Lung (tissue), 16 donors: ENCODE results near the gene CFB. TPM values are rescaled to one million over a fixed set of nuclear protein-coding genes. Genes with fewer than 3 reads are reported as not detected.

ENCODE experiments used
- ATAC-seq: fragments of 200-7000 bp; cut with Tn5 transposase; one replicate; pipeline ENCODE4 v1.9.1; 2020; ENCODE audit warnings: moderate number of reproducible peaks; ENCODE audit not compliant: insufficient read depth, low FRiP score
- DNase-seq, 3 donors: peaks; one replicate each; pipeline ENCODE4 v3.0.0-alpha.2; 2013 to 2017
- H3K27ac ChIP-seq, 2 donors: one replicate each; pipeline ENCODE4 v1.5.1; 2013; ENCODE audit warnings: mild to moderate bottlenecking in 2 of 2, moderate library complexity in 2 of 2, control low read depth in 1 of 2, inconsistent platforms in 1 of 2, low read depth in 1 of 2, low read length in 1 of 2
- H3K27me3 ChIP-seq, 3 donors: one replicate each; pipeline ENCODE4 v1.5.1; 2013; ENCODE audit warnings: low read length in 2 of 3; ENCODE audit not compliant: control insufficient read depth in 3 of 3, insufficient read depth in 3 of 3
- H3K36me3 ChIP-seq, 4 donors: one replicate each; pipeline ENCODE4 v1.5.1; 2013; ENCODE audit warnings: low read length in 4 of 4, mild to moderate bottlenecking in 1 of 4, moderate library complexity in 1 of 4; ENCODE audit not compliant: control insufficient read depth in 4 of 4, insufficient read depth in 4 of 4
- H3K4me1 ChIP-seq, 5 donors: one replicate each; pipeline ENCODE4 v1.5.1; 2013; ENCODE audit warnings: low read length in 5 of 5, mild to moderate bottlenecking in 2 of 5, moderate library complexity in 1 of 5; ENCODE audit not compliant: control insufficient read depth in 5 of 5, insufficient read depth in 5 of 5
- H3K4me3 ChIP-seq: one replicate; pipeline ENCODE4 v1.5.1; 2013; ENCODE audit warnings: mild to moderate bottlenecking, control low read depth, moderate library complexity
- H3K9ac ChIP-seq, 2 donors: one replicate each; pipeline ENCODE4 v1.5.1; 2013; ENCODE audit warnings: low read length in 2 of 2, control low read depth in 1 of 2; ENCODE audit not compliant: insufficient read depth in 1 of 2
- H3K9me3 ChIP-seq, 4 donors: one replicate each; pipeline ENCODE4 v1.5.1; 2013; ENCODE audit warnings: low read length in 3 of 4, mild to moderate bottlenecking in 1 of 4, moderate library complexity in 1 of 4; ENCODE audit not compliant: control insufficient read depth in 4 of 4, insufficient read depth in 3 of 4
- WGBS, 2 donors: extraction: QIAGEN DNeasy Blood & Tissue Kit; methylation state at CpG; one replicate each; pipeline ENCODE4 v1.1.7; 2013; 5-methylcytosine and 5-hydroxymethylcytosine counted together
- long read RNA-seq, 5 donors: transcript quantifications; one replicate each; lab custom pipeline, GENCODE V29; 2026
- polyA plus RNA-seq, 2 donors: library from polyadenylated mRNA; stranded (reverse); fragments of 200-250 nt; gene quantifications; one replicate each; pipeline ENCODE4 v1.2.1, GENCODE V29; 2013
- total RNA-seq, 2 donors: library from RNA; depleted of rRNA in 1 of 2; stranded (reverse); fragments of >200 nt in 1 of 2; gene quantifications; one replicate each; pipeline ENCODE4 v1.2.1, GENCODE V29; 2014 to 2021
- TF ChIP-seq, protein P1 (sequence below): IDR thresholded peaks from 2 replicates; pipeline ENCODE4 v1.5.1; 2012; ENCODE audit warnings: mild to moderate bottlenecking; ENCODE audit errors: control extremely low read depth, extremely low read depth
- donor health status: control.
- donor health status: control.
- donor health status: Bipolar disorder and iron deficiency.
- donor health status: healthy.
- donor health status: DM: yes; HTN: yes; CAD: no.

The CFB gene
- 100 to 1,000 TPM; 212 to 255 TPM for total RNA-seq
- 100 to 1,000 TPM; 173 to 297 TPM for polyA plus RNA-seq
- long read RNA-seq, donor 1, result 0 reads
- long read RNA-seq, donor 2, result 0 reads
- long read RNA-seq, donor 3, result 0 reads
- long read RNA-seq, donor 4, result 0 reads
- long read RNA-seq, donor 5, result 0 reads

DNA sequence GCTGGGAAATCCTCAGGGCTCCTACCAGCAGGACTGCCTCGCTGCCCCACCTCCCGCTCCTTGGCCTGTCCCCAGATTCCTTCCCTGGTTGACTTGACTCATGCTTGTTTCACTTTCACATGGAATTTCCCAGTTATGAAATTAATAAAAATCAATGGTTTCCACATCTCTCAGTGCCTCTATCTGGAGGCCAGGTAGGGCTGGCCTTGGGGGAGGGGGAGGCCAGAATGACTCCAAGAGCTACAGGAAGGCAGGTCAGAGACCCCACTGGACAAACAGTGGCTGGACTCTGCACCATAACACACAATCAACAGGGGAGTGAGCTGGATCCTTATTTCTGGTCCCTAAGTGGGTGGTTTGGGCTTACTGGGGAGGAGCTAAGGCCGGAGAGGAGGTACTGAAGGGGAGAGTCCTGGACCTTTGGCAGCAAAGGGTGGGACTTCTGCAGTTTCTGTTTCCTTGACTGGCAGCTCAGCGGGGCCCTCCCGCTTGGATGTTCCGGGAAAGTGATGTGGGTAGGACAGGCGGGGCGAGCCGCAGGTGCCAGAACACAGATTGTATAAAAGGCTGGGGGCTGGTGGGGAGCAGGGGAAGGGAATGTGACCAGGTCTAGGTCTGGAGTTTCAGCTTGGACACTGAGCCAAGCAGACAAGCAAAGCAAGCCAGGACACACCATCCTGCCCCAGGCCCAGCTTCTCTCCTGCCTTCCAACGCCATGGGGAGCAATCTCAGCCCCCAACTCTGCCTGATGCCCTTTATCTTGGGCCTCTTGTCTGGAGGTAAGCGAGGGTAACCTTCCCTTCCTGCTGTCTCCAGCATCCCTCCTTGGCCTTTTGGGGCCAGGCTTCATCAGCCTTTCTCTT, at the start of gene CFB:
Gene CFB (plus strand): TSS at position 589 of the 863 bp plus-strand sequence. CDS start 127 bp downstream, at position 716.
- no peaks in the 10 kb centered on the region for H3K9me3 ChIP-seq
- peaks cover 0 to 5% (median 0%) of the 10 kb centered on the region in 3 donors for H3K27me3 ChIP-seq
- peak within 1 kb of the TSS in 1 of 2 donors; percentile 89 for H3K27ac ChIP-seq
- no peak within 1 kb of the TSS for H3K4me3 ChIP-seq
- peaks cover 0 to 4% (median 0%) of the 10 kb centered on the region in 4 donors for H3K36me3 ChIP-seq
- DNase-seq (peak; percentile 25 to 28 (median 28)), ATAC-seq (peak; percentile 86)
- no peak within 1 kb of the TSS for H3K9ac ChIP-seq
- TF ChIP-seq, protein P1, sequence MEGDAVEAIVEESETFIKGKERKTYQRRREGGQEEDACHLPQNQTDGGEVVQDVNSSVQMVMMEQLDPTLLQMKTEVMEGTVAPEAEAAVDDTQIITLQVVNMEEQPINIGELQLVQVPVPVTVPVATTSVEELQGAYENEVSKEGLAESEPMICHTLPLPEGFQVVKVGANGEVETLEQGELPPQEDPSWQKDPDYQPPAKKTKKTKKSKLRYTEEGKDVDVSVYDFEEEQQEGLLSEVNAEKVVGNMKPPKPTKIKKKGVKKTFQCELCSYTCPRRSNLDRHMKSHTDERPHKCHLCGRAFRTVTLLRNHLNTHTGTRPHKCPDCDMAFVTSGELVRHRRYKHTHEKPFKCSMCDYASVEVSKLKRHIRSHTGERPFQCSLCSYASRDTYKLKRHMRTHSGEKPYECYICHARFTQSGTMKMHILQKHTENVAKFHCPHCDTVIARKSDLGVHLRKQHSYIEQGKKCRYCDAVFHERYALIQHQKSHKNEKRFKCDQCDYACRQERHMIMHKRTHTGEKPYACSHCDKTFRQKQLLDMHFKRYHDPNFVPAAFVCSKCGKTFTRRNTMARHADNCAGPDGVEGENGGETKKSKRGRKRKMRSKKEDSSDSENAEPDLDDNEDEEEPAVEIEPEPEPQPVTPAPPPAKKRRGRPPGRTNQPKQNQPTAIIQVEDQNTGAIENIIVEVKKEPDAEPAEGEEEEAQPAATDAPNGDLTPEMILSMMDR, result no peak
- WGBS, 2 donors, result 41 to 63% methylated on average over 11 of the region's 11 CpGs
- peaks cover 0 to 14% (median 0%) of the 10 kb centered on the region in 5 donors for H3K4me1 ChIP-seq

DNA sequence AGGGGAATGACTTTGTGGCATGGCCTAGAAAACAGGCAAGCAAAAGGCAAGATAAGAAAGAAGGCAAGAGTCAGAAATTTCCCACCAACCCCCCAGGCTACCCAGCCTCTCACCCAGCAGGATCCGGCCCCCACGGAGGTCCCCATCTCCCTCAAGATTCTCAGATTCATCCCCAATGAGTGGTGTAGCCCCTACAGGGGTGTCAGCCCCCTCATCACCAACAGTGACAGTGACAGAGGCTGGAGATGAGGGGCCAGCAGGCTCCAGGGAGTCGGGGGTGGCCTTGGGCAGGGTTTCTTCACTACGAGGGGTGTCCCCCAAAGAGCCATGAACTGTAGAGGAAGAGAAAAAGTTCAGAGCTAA, 49.4 kb upstream of the CFB start:
- no peaks in the 10 kb centered on the region for H3K27me3 ChIP-seq
- DNase-seq (no peak), ATAC-seq (no peak)
- 41 to 52% methylated on average over 4 of the region's 4 CpGs for WGBS, 2 donors
- H3K27ac ChIP-seq, result peak overlapping the region; percentile 67 to 72
- no peak overlapping the region for H3K4me3 ChIP-seq
- peak overlapping the region in 1 of 2 donors; percentile 19 for H3K9ac ChIP-seq
- H3K4me1 ChIP-seq, result peaks cover 0 to 34% (median 6%) of the 10 kb centered on the region in 5 donors
- TF ChIP-seq, protein P1, result no peak
- peaks cover 3 to 20% (median 18%) of the 10 kb centered on the region in 4 donors for H3K36me3 ChIP-seq
- no peaks in the 10 kb centered on the region for H3K9me3 ChIP-seq

DNA sequence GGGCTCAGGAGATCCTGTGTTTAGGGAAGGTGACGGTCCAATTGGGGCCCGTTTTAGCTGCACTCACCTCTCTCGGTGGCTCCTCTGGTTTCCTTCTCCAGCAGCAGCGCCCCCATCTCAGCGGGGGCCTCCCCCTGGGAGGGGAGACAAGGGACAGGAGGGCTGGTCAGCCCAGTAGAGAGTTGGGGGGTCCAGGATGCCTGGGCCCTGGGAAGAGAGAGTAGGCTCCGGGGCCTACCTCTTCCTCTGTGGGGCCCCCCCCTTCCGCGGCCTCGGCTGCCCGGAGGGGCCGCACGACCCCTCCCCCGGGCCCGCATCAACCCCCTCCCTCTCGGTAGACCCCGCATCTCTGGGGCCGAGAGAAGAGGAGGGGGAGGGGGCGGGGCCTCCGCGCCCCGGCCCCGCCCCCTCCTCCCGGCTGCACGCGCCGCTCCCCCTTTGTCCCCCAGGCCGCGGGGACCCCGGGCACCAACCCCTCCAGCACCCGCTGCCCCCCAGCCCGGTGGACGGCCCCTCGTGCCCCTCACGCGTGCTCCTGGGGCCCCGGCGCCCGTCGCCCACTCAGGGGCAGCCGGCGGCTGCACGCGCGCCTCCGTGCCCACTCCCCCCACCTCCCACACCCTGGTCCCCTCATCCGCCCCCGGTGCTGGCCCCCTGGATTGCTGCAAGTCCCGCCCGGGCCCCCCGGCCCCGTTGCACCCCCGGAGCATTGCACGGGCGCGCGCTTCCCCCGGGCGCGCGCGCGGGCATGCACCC, 48.9 kb upstream of the CFB start:
- peak in 2 of 3 donors; percentile 25 to 29 for DNase-seq
- Histone ChIP-seq H3K27me3 (no peaks in the 10 kb centered on the region), H3K27ac (peak overlapping the region; percentile 67 to 72), H3K9ac (peak overlapping the region in 1 of 2 donors; percentile 19), H3K9me3 (no peaks in the 10 kb centered on the region), H3K36me3 (peaks cover 3 to 18% (median 16%) of the 10 kb centered on the region in 4 donors), H3K4me3 (peak overlapping the region; percentile 78), H3K4me1 (peaks cover 0 to 34% (median 6%) of the 10 kb centered on the region in 5 donors)
- TF ChIP-seq, protein P1, result no peak
- no peak for ATAC-seq
- WGBS, 2 donors, result 2 to 3% methylated on average over 19 to 60 of the region's 62 CpGs
